AG09309 (cell line): ENCODE data around the gene SFTPA2.
"Not testable (repeated sequence)": the region's sequence is repeated elsewhere in the genome, so short reads cannot be mapped to it uniquely, and the experiment has no call there.

Experiments used
- DNase-seq: peaks from one replicate; pipeline ENCODE4 v3.0.0-alpha.2; 2010; ENCODE audit warnings: low read depth
- H3K4me3 ChIP-seq: 2 replicates; pipeline ENCODE4 v1.5.1; 2011; ENCODE audit warnings: mild to moderate bottlenecking, low read depth, low read length, moderate library complexity; ENCODE audit not compliant: control insufficient read depth
- CTCF ChIP-seq: IDR thresholded peaks from 2 replicates; pipeline ENCODE4 v1.5.1; 2011; ENCODE audit warnings: mild to moderate bottlenecking, low read depth, low read length, inconsistent platforms; ENCODE audit not compliant: insufficient read depth, control insufficient read depth; ENCODE audit errors: missing control alignments

The SFTPA2 gene

GRCh38 chr10:79560160-79560709 lies at the start of gene SFTPA2:
Gene SFTPA2, minus strand, starts transcription at chr10:79560407. Its CDS starts 924 bp downstream, at chr10:79559483.
- no peak for TF ChIP-seq CTCF
- no peak for DNase-seq
- no peak within 1 kb of the TSS for H3K4me3 ChIP-seq

GRCh38 chr10:79608505-79609375 lies 48.5 kb upstream of the SFTPA2 start:
- DNase-seq = no peak
- peak; percentile 60 for TF ChIP-seq CTCF
- H3K4me3 ChIP-seq = no peak overlapping the region

DNA sequence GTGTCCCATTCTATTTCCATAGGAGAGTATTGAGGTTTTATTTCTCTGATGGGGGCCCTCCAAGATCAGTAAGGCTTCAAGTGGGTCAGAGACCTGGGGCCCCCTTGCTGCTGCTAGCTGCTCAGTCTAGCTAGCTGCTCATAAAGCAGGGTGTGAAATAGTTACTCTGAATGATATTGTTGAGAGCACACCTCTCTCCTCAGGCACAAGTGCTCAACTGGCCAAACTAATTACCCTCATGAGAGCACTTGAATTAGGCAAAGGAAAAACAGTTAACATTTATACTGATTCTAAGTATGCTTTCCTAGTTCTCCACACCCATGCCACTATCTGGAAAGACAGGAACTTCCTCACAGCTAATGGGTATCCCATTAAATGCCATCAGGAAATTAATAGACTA lies 45.1 kb upstream of the SFTPA2 start:
- no peak for TF ChIP-seq CTCF
- no peak for DNase-seq
- H3K4me3 ChIP-seq = no peak overlapping the region

GRCh38 chr10:79604294-79604693 lies 44.1 kb upstream of the SFTPA2 start:
- no peak for DNase-seq
- TF ChIP-seq CTCF = no peak
- H3K4me3 ChIP-seq = no peak overlapping the region

DNA sequence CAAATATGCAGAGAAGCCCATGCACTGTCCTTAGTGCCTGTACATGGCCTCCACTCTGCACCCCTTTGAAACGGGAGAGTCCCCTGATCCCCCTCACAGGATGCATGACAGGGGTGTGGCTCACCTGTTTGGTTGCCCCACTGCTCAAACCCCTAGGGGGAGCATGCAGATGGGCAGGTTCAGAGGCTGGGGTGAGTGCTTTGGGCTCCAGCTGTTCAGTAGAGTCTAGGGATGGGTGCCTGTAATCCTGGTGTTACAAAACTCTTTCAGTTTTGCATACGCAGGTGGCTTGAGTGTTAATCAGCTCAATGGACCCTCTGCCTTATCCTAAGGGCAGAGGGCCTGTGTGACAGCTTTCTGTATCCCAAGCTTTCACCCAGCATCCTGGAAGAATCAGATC lies 42.7 kb upstream of the SFTPA2 start:
- no peak for TF ChIP-seq CTCF
- no peak for DNase-seq
- H3K4me3 ChIP-seq = no peak overlapping the region

DNA sequence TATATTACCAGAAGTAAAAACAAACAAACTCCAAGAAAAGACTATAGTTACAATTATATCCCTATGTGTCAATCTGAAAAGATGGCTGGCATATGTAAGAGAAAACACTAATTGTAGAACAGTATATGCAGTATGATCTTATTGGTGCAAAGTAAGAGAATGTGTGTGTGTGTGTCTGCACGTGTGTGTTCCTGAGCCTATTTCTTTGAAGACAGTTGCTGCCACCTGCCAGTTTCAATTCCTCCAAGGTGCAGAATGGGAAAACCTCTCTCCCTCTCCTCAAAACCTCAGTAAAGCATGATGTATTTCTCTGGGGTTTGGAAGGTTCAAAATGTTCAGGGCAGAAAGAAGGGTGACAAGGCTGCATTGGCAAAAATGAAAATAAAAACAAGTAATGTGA lies 41.7 kb upstream of the SFTPA2 start:
- no peak for DNase-seq
- no peak overlapping the region for H3K4me3 ChIP-seq
- TF ChIP-seq CTCF = no peak

GRCh38 chr10:79599644-79600043 lies 39.4 kb upstream of the SFTPA2 start:
- H3K4me3 ChIP-seq, DNase-seq: not testable (repeated sequence)
